Endothelial cell (in vitro differentiated cells): ENCODE measurements around the gene CACNA1B. TPM values are rescaled to one million over a fixed set of nuclear protein-coding genes. Genes with fewer than 3 reads are reported as not detected.
A peak's percentile ranks its signal among the peaks of the same experiment; 100 is the strongest.
"Not testable (repeated sequence)": the region's sequence is repeated elsewhere in the genome, so short reads cannot be mapped to it uniquely, and the experiment has no call there.

Experiments
- DNase-seq: peaks from one replicate; pipeline ENCODE4 v3.0.0; 2021; ENCODE audit warnings: low spot score
- H3K27ac Mint-ChIP-seq: one replicate; pipeline ENCODE4 v1.8.0; 2021; ENCODE audit warnings: mixed read lengths, inconsistent platforms; ENCODE audit not compliant: unreplicated experiment
- H3K27me3 Mint-ChIP-seq: one replicate; pipeline ENCODE4 v1.8.0; 2021; ENCODE audit warnings: mild to moderate bottlenecking, moderate library complexity, mixed read lengths, inconsistent platforms; ENCODE audit not compliant: unreplicated experiment
- H3K36me3 Mint-ChIP-seq: one replicate; pipeline ENCODE4 v1.8.0; 2021; ENCODE audit warnings: mild to moderate bottlenecking, low read depth, mixed read lengths, inconsistent platforms; ENCODE audit not compliant: unreplicated experiment
- H3K4me1 Mint-ChIP-seq: one replicate; pipeline ENCODE4 v1.8.0; 2021; ENCODE audit warnings: mild to moderate bottlenecking, mixed read lengths, inconsistent platforms; ENCODE audit not compliant: unreplicated experiment
- H3K4me3 Mint-ChIP-seq: one replicate; pipeline ENCODE4 v1.8.0; 2021; ENCODE audit warnings: mild to moderate bottlenecking, mixed read lengths, inconsistent platforms; ENCODE audit not compliant: unreplicated experiment
- H3K9me3 Mint-ChIP-seq: one replicate; pipeline ENCODE4 v1.8.0; 2021; ENCODE audit warnings: mixed read lengths, inconsistent platforms; ENCODE audit not compliant: unreplicated experiment
- total RNA-seq: library from RNA; stranded (reverse); fragmentation: NEBNext Ultra II Directional; extraction: Animal tissue kit (Norgen Biotek cat#: 25700); gene quantifications from one replicate; pipeline ENCODE4 v1.2.1, GENCODE V29; 2021; ENCODE audit not compliant: unreplicated experiment
- TF ChIP-seq, protein P1 (sequence below): fragments of 200-600 bp; sonication (generic); IDR thresholded peaks from one replicate; pipeline ENCODE4 v1.5.0; 2021; ENCODE audit warnings: antibody characterized with exemption; ENCODE audit not compliant: unreplicated experiment

The CACNA1B gene
- total RNA-seq, 1 donor from 2014 or later: 2.0 TPM

DNA sequence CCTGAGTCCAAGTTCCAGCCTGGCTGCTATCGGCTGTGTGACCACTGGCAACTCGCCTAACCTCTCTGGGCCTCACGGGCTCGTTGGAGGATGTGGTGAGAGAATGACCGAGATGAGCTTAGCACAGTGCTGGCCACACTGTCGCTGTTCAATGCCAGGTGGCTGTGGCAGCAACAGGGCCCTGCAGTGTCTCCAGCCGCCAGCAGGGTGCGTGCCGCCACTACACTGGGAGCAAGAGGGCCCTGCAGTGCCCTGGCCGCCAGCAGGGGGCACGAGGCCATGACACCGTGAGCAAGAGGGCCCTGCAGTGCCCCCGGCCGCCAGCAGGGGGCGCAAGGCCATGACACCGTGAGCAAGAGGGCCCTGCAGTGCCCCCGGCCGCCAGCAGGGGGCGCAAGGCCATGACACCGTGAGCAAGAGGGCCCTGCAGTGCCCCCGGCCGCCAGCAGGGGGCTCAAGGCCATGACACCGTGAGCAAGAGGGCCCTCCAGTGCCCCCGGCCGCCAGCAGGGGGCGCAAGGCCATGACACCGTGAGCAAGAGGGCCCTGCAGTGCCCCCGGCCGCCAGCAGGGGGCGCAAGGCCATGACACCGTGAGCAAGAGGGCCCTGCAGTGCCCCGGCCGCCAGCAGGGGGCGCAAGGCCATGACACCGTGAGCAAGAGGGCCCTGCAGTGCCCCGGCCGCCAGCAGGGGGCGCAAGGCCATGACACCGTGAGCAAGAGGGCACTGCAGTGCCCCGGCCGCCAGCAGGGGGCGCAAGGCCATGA is 248.7 kb downstream of the CACNA1B start:
- not testable (repeated sequence) for H3K4me1 Mint-ChIP-seq, H3K27ac Mint-ChIP-seq, H3K4me3 Mint-ChIP-seq, H3K9me3 Mint-ChIP-seq, H3K36me3 Mint-ChIP-seq, H3K27me3 Mint-ChIP-seq, DNase-seq
- TF ChIP-seq, protein P1, sequence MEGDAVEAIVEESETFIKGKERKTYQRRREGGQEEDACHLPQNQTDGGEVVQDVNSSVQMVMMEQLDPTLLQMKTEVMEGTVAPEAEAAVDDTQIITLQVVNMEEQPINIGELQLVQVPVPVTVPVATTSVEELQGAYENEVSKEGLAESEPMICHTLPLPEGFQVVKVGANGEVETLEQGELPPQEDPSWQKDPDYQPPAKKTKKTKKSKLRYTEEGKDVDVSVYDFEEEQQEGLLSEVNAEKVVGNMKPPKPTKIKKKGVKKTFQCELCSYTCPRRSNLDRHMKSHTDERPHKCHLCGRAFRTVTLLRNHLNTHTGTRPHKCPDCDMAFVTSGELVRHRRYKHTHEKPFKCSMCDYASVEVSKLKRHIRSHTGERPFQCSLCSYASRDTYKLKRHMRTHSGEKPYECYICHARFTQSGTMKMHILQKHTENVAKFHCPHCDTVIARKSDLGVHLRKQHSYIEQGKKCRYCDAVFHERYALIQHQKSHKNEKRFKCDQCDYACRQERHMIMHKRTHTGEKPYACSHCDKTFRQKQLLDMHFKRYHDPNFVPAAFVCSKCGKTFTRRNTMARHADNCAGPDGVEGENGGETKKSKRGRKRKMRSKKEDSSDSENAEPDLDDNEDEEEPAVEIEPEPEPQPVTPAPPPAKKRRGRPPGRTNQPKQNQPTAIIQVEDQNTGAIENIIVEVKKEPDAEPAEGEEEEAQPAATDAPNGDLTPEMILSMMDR: peak; percentile 63

DNA sequence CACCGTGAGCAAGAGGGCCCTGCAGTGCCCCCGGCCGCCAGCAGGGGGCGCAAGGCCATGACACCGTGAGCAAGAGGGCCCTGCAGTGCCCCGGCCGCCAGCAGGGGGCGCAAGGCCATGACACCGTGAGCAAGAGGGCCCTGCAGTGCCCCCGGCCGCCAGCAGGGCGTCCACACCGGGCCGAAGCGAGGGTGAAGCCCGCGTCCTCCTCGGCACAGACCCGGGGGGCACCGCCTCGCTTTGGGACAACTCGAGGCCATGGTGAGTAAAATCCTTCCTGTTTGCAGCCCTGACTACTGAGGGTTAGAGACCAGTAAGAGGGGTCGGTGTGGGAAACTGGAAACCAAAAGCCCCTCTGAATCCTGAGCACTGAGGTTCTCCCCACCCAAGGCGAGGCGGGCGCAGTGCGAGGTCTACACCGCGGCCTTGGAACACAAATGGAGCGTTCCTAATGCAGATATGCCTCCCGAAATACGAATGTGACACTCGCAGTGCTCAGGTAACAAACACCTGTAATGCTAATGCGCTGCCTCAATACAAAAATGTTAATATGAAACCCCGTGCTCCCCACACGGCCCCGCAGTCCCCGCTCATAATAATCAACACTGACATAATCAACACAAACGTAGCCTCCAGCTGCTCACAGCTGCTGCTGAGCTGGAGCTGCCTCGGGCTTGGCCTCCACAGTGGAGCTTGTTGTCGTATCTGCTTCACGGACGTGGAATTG is 249.4 kb downstream of the CACNA1B start:
- not testable (repeated sequence) for H3K4me1 Mint-ChIP-seq, H3K27ac Mint-ChIP-seq, H3K9me3 Mint-ChIP-seq, DNase-seq, H3K27me3 Mint-ChIP-seq, H3K36me3 Mint-ChIP-seq
- peak overlapping the region; percentile 79 for H3K4me3 Mint-ChIP-seq

DNA sequence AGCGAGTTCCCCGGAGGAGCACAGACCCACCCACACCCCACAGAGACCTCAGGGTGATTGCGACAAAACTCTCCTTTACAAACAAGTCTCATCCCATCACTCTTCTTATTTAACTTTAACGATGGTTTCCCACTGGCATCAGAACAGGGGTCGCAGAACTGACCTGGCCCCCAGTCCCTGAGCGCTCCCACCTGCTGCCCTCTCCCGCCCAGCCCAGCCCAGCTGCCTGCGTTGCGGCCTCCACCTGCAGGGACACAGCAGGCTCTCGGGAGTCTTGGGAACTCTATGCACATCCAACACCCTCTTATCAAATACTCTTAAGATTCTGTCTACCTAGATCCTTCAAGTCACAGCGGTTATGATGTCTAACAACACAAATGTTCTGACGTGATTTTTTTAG is 250.4 kb downstream of the CACNA1B start:
- H3K9me3 Mint-ChIP-seq, H3K4me3 Mint-ChIP-seq, H3K27ac Mint-ChIP-seq, H3K36me3 Mint-ChIP-seq, H3K4me1 Mint-ChIP-seq, H3K27me3 Mint-ChIP-seq, DNase-seq: not testable (repeated sequence)

DNA sequence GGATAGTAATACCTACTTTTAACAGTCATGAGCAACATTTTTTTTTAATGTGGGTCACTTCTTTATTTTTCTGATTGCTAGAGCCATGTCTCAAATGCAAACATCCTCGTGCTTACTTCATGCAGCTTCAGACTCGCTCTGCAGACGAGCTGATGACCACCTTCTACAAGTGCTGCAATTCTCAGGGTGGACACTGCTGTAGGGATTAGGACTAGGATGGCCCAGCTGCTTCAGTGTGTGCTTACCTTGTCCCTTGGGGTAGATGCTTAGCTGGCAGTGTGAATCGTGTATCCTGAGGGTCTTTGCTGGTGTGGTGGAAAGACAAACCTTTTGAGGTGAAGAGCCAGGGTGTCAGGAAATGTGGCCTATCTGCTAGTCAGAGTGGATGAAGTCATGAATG is 251.7 kb downstream of the CACNA1B start:
- H3K36me3 Mint-ChIP-seq, H3K9me3 Mint-ChIP-seq, DNase-seq, H3K27ac Mint-ChIP-seq, H3K4me1 Mint-ChIP-seq, H3K4me3 Mint-ChIP-seq, H3K27me3 Mint-ChIP-seq: not testable (repeated sequence)

DNA sequence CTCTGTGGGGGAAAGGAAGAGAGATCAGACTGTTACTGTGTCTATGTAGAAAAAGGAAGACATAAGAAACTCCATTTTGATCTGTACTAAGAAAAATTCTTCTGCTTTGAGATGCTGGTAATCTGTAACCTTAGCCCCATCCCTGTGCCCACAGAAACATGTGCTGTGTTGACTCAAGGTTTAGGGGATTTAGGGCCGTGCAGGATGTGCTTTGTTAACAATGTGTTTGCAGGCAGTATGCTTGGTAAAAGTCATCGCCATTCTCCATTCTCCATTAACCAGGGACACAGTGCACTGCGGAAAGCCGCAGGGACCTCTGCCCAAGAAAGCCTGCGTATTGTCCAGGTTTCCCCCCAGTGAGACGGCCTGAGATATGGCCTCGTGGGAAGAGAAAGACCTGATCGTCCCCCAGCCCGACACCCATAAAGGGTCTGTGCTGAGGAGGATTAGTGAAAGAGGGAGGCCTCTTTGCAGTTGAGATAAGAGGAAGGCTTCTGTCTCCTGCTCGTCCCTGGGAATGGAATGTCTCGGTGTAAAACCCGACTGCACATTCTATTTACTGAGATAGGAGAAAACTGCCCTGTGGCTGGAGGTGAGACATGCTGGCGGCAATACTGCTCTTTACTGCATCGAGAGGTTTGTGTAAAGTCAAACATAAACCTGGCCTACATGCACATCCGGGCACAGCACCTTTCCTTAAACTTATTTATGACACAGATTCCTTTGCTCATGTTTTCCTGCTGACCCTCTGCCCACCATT is 255.5 kb downstream of the CACNA1B start:
- not testable (repeated sequence) for H3K4me3 Mint-ChIP-seq, H3K27me3 Mint-ChIP-seq, DNase-seq, H3K4me1 Mint-ChIP-seq, H3K36me3 Mint-ChIP-seq, H3K27ac Mint-ChIP-seq, H3K9me3 Mint-ChIP-seq

DNA sequence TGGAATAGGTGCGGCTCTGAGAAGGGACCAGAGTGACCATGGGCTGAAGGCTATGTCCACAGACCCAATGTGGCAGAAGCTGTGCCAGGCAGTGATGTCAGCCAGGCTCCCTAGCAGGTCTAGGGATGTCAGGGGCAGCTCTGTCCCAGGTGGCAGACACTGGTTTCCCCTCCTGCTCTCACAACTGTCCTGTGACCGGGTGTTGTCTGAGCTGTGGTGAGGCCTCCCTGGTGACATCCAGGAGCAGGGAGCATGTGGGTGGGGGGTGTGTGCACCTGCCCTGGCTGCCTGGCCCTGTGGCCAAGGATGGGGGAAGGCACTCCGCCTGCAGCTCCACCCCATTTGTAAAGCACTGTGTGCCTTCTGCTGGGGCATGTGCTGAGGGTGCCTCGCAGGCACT is 257.0 kb downstream of the CACNA1B start:
- H3K9me3 Mint-ChIP-seq, H3K36me3 Mint-ChIP-seq: not testable (repeated sequence)

GRCh38 chr9:138139096-138139495 is 261.5 kb downstream of the CACNA1B start:
- not testable (repeated sequence) for H3K9me3 Mint-ChIP-seq, H3K27me3 Mint-ChIP-seq, H3K36me3 Mint-ChIP-seq, H3K4me1 Mint-ChIP-seq, H3K27ac Mint-ChIP-seq, DNase-seq, H3K4me3 Mint-ChIP-seq

More for the DNA sequence above, 257.0 kb downstream of the CACNA1B start:
- not testable (repeated sequence) for H3K4me1 Mint-ChIP-seq, DNase-seq, H3K27me3 Mint-ChIP-seq, H3K27ac Mint-ChIP-seq, H3K4me3 Mint-ChIP-seq

DNA sequence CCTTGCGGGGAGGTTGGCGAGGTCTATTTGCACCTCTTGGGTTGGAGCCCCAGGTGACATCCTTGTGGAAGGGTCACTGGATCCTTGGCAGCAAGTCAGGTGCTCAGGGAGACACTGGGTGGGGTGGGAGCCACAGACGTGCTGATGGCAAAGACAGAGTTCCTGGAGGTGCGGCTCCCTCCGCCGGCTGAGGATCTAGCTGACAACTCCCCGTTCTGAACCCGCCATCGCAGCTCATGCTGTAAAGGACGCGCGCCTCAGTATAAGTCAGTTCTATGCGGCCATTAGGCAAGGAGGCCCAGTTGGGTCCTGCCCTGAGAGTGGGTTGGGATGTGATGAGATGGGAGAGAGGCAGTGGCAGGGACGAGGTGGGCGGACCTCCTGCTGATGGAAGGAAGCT is 263.4 kb downstream of the CACNA1B start:
- H3K4me1 Mint-ChIP-seq, H3K9me3 Mint-ChIP-seq, H3K36me3 Mint-ChIP-seq, H3K27me3 Mint-ChIP-seq, H3K4me3 Mint-ChIP-seq, DNase-seq, H3K27ac Mint-ChIP-seq: not testable (repeated sequence)

- not testable (repeated sequence) for H3K9me3 Mint-ChIP-seq
These were observed 265.1 kb downstream of the CACNA1B start for GRCh38 chr9:138142528-138143244.

GRCh38 chr9:138143491-138143890 is 265.9 kb downstream of the CACNA1B start:
- not testable (repeated sequence) for H3K27me3 Mint-ChIP-seq, H3K9me3 Mint-ChIP-seq, H3K4me3 Mint-ChIP-seq, DNase-seq, H3K36me3 Mint-ChIP-seq, H3K4me1 Mint-ChIP-seq, H3K27ac Mint-ChIP-seq

More at GRCh38 chr9:138142528-138143244, 265.1 kb downstream of the CACNA1B start:
- H3K27me3 Mint-ChIP-seq, H3K36me3 Mint-ChIP-seq, H3K27ac Mint-ChIP-seq, H3K4me1 Mint-ChIP-seq, DNase-seq: not testable (repeated sequence)
- H3K4me3 Mint-ChIP-seq: peak overlapping the region; percentile 66
